ENCODE results near the gene MGLL.
"Not testable (repeated sequence)": the region's sequence is repeated elsewhere in the genome, so short reads cannot be mapped to it uniquely, and the experiment has no call there.

Gene MGLL

DNA sequence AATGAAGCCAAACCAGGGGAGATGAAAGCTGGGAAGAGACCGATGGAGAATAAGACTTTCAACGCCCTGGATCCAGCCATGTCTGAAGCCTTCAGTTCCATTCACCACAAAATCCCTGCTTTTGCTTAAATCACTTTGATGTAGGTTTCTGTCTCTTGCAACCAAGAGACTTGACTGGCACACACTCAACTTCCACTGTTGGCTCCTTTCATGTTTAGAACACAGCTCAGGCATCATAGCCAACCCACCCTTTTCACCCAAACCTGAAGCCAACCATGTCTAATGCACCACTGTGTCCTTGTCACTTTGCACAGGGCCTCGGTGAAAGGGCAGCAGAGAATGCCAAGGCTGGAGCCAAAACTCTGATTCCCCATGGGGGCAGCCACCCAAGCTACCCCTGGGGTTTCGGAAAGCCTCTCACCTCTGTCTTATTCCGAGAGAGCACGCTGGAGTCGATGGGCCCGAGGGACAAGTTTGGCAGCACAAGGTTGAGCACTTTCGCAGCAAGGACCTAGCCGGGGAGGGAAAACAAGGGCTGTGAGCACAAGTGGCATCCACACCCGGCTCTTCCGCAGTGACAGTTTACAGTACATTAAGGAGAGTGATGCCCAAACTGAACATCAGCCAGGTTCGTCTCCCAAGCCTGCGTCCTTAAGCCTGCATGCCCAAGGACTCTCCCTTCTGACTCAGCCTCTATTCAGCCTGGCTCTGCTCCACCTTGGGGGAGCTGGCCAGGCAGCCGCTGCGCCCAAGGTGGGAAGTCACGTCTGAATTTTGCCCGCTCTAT is 112.0 kb downstream of the MGLL start:
- Mint-ChIP-seq H3K36me3 (ENCODE audit: insufficient read depth) (no peaks in the 10 kb centered on the region), H3K4me3 (no peak overlapping the region), H3K9me3 (no peaks in the 10 kb centered on the region), H3K27me3 (peaks cover 27% of the 10 kb centered on the region), H3K27ac (ENCODE audit: low read depth) (no peak overlapping the region), H3K4me1 (no peaks in the 10 kb centered on the region)
- DNase-seq (ENCODE audit: low spot score in 2 of 2) (no peak), ATAC-seq (replicated peaks; ENCODE audit: extremely low read depth, poor library complexity, severe bottlenecking) (no peak)

DNA sequence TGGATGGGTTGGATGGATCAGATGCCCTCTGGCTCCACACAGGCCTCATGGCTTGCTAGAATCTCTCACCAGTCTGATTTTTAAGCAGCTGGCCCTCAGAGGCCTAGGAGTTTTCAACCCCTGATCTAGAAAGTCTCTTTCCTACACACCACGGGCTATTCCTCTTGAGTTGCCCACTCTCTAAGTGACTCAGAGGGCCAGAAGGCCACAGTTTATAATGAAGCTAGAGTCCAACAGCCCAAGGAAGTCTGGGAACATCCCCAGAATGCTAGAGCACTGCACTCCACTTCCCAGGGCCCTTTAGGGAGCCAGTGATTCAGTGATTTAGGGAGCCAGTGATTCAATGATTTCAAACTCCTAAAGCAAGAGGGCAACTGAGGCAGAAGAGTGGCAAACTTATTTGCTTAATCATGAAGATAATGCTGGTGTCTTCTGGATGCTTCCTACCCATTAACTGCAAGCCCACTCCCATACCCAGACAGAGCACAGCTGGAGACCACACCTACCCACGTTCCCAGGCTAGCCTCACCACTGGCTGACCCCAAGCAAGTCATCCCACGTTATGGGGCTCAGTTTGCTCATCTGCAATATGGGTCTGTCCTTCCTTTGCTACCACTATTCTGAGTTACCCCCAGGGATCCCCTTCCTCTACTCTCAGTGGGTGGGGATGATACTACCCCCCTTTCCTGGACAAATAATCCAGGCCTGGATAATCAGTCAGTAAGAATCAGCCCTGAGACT is 112.8 kb downstream of the MGLL start:
- no peak for ATAC-seq (replicated peaks; ENCODE audit: extremely low read depth, poor library complexity, severe bottlenecking)
- H3K36me3 Mint-ChIP-seq (ENCODE audit: insufficient read depth): no peaks in the 10 kb centered on the region
- H3K9me3 Mint-ChIP-seq: peaks cover 5% of the 10 kb centered on the region
- H3K4me3 Mint-ChIP-seq: no peak overlapping the region
- DNase-seq (ENCODE audit: low spot score in 2 of 2): no peak
- H3K27ac Mint-ChIP-seq (ENCODE audit: low read depth): no peak overlapping the region
- no peaks in the 10 kb centered on the region for H3K4me1 Mint-ChIP-seq
- peaks cover 19% of the 10 kb centered on the region for H3K27me3 Mint-ChIP-seq

DNA sequence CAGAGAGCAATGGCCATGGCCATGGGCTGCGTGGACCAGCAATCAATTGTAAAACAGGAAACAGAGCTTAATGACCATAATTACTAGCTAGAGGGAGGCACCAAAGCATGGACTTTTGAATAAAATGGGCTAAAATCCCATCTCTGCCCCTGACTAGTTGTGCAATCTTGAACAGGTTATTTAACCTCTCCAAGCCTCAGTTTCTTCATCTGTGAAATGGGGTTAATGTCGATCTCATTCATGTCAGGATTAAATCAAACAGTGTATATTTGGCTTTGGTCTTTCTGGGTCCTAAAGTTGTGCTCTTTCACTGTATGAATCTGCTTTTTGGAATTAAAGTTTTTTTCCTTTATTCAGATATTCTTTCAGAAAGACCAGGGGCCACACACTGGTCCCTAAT is 113.5 kb downstream of the MGLL start:
- DNase-seq (ENCODE audit: low spot score in 2 of 2) (no peak), ATAC-seq (replicated peaks; ENCODE audit: extremely low read depth, poor library complexity, severe bottlenecking) (no peak)
- no peaks in the 10 kb centered on the region for H3K36me3 Mint-ChIP-seq (ENCODE audit: insufficient read depth)
- no peaks in the 10 kb centered on the region for H3K4me1 Mint-ChIP-seq
- no peak overlapping the region for H3K27ac Mint-ChIP-seq (ENCODE audit: low read depth)
- H3K27me3 Mint-ChIP-seq: peaks cover 18% of the 10 kb centered on the region
- H3K4me3 Mint-ChIP-seq: no peak overlapping the region
- H3K9me3 Mint-ChIP-seq: peaks cover 8% of the 10 kb centered on the region

DNA sequence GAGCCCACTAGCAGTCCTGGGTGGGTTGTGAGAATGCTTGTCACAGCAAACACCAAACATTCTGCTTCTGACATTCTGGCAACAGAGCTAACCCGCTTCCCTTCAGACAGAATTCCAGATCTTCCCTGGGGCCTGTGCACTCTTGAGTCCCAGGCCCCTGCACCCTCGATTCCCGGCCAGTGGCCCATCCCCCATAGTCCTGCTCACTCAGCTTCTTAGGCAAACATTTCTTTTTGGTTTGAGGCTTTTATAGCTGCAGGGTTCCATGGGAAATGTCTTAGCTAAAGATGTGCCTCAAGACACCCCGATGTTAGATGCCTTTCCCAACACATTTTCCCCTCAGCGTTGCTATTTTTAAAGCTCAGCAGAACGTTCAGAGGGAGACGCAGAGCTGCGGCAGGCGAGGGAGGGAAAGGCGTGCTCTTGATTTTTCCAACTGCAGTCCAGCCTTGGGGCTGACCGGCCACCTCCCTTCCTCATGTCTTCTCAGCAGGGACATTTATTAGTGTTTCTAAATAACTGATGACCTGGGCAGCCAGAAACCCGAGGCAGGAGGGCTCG is 114.4 kb downstream of the MGLL start:
- ATAC-seq (replicated peaks; ENCODE audit: extremely low read depth, poor library complexity, severe bottlenecking) (no peak), DNase-seq (ENCODE audit: low spot score in 2 of 2) (no peak)
- peaks cover 12% of the 10 kb centered on the region for H3K9me3 Mint-ChIP-seq
- no peak overlapping the region for H3K4me3 Mint-ChIP-seq
- no peaks in the 10 kb centered on the region for H3K36me3 Mint-ChIP-seq (ENCODE audit: insufficient read depth)
- no peak overlapping the region for H3K27ac Mint-ChIP-seq (ENCODE audit: low read depth)
- H3K27me3 Mint-ChIP-seq: peaks cover 22% of the 10 kb centered on the region
- H3K4me1 Mint-ChIP-seq: no peaks in the 10 kb centered on the region

DNA sequence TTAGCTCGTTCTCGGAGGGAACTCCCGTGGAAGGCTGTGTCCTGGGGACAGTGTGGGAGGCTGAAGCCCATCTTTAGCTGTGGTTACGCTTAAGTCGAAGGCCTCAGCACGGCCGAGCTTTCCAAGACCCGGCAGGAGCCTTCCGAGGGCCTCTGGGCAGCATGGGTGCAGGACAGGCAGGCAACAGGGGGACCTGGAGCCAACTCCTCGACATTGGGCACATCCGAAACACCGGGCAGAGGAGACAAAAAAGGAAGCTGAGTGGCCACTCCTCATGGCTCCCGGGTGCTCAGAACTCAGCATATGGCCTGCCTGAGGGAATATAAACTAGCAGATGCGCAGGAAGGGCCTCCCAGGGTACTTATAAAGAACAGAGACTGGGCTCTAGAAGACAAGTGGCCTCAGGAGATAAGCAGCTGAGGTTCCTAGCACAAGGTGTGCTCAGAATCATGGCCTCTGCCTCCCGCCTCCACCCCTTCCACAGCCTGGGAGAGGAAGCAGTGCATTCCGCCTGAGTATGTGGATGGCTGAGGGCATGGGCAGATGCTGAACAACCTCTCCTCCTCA is 115.4 kb downstream of the MGLL start:
- Mint-ChIP-seq H3K4me3 (no peak overlapping the region), H3K36me3 (ENCODE audit: insufficient read depth) (no peaks in the 10 kb centered on the region), H3K4me1 (no peaks in the 10 kb centered on the region), H3K27ac (ENCODE audit: low read depth) (no peak overlapping the region), H3K27me3 (peaks cover 16% of the 10 kb centered on the region), H3K9me3 (peaks cover 12% of the 10 kb centered on the region)
- DNase-seq (ENCODE audit: low spot score in 2 of 2) (no peak), ATAC-seq (replicated peaks; ENCODE audit: extremely low read depth, poor library complexity, severe bottlenecking) (no peak)

DNA sequence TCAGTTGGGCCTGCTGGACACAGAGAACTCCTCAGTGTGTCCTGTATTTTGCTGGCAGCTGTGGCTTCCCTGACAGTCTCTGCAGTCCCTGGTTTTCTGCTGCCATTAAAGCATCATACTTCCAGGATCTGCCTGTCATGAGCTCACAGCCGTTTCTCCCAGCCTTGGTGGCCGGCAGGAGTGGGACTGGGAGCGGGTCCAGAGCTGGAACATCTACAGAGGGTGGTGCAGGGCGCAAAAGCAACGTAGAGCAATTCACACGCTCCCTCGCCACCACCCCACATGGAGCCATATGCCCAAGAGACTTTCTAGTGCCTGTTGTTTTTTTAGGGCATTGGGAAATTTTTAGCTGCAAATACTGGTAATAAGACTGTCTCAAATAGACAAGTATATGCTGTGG is 116.0 kb downstream of the MGLL start:
- Mint-ChIP-seq H3K27ac (ENCODE audit: low read depth) (no peak overlapping the region), H3K27me3 (peaks cover 16% of the 10 kb centered on the region), H3K4me1 (no peaks in the 10 kb centered on the region), H3K36me3 (ENCODE audit: insufficient read depth) (no peaks in the 10 kb centered on the region), H3K4me3 (no peak overlapping the region), H3K9me3 (peaks cover 12% of the 10 kb centered on the region)
- DNase-seq (ENCODE audit: low spot score in 2 of 2) (no peak), ATAC-seq (replicated peaks; ENCODE audit: extremely low read depth, poor library complexity, severe bottlenecking) (no peak)

DNA sequence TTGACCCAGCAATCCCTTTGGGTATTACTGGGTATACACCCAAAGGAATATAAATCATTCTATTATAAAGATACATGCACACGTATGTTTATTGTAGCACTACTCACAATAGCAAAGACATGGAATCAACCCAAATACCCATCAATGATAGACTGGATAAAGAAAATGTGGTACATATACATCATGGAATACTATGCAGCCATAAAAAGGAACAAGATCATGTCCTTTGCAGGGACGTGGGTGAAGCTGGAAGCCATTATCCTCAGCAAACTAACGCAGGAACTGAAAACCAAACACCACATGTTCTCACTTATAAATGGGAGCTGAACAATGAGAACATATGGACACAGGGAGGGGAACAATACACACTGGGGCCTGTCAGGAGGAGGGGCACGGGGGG is 117.5 kb downstream of the MGLL start:
- H3K4me1 Mint-ChIP-seq; H3K36me3 Mint-ChIP-seq (ENCODE audit: insufficient read depth); DNase-seq (ENCODE audit: low spot score in 2 of 2); H3K27ac Mint-ChIP-seq (ENCODE audit: low read depth); H3K4me3 Mint-ChIP-seq; ATAC-seq (replicated peaks; ENCODE audit: extremely low read depth, poor library complexity, severe bottlenecking): not testable (repeated sequence)
- Mint-ChIP-seq H3K9me3 (peaks cover 12% of the 10 kb centered on the region), H3K27me3 (peaks cover 16% of the 10 kb centered on the region)

DNA sequence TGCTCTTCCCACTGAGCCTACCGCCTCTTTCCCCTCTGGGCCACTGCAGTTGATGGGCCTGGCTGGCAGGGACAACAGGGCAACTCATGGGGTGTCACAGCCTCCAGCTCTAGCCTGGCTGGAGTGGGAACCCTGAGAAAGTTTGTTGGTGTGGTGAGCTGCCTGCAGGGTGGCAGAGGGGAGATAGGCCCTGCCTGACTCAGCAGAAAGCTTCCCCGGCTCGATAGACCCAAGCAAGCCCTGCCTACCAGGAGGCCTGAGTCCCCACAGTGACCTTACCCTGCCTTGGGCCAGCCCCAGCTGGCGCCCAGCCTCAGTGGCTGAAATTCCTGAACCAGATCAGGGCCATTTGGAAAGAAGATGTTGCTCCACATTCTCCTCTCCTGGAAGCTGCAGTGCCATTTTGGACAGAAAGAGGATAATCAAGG is 120.2 kb downstream of the MGLL start:
- Mint-ChIP-seq H3K9me3 (peaks cover 12% of the 10 kb centered on the region), H3K27me3 (peaks cover 16% of the 10 kb centered on the region), H3K27ac (ENCODE audit: low read depth) (no peak overlapping the region), H3K36me3 (ENCODE audit: insufficient read depth) (peaks cover 2% of the 10 kb centered on the region), H3K4me1 (peaks cover 5% of the 10 kb centered on the region), H3K4me3 (no peak overlapping the region)
- ATAC-seq (replicated peaks; ENCODE audit: extremely low read depth, poor library complexity, severe bottlenecking): no peak
- no peak for DNase-seq (ENCODE audit: low spot score in 2 of 2)

DNA sequence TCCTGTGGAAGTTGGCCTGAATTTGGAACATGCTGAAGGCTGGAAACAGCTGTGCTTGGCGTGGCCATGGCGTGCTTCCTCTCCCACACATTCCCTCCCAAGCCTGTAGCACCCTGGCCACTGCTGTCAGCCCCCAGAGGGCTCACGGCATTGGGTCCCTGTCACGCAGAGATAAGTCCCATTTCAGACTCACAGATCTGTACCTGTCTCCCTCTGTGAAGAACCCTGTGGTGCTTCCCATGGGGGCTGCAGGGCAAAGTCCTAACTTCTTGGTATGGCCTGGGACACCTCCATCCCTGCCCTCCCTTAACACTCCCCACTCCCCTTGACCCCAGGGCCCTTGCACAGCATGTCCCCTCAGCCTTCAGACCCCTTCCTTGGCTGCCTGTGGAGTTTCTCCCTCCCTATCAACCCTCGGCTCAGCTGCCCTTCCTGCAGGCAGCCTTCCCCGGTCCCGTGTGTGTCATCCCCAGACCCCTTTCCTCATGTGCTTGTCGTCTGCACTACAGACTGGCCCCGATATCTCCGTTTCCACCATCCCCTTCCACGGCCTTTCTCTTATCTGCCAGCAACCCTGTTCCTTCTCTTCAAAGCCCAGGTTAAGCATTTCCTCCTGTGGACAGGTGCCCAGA is 120.9 kb downstream of the MGLL start:
- H3K27me3 Mint-ChIP-seq: peaks cover 16% of the 10 kb centered on the region
- H3K36me3 Mint-ChIP-seq (ENCODE audit: insufficient read depth): peaks cover 2% of the 10 kb centered on the region
- no peak overlapping the region for H3K27ac Mint-ChIP-seq (ENCODE audit: low read depth)
- H3K9me3 Mint-ChIP-seq: peaks cover 12% of the 10 kb centered on the region
- no peak for DNase-seq (ENCODE audit: low spot score in 2 of 2)
- H3K4me3 Mint-ChIP-seq: no peak overlapping the region
- no peak for ATAC-seq (replicated peaks; ENCODE audit: extremely low read depth, poor library complexity, severe bottlenecking)
- H3K4me1 Mint-ChIP-seq: peaks cover 5% of the 10 kb centered on the region

DNA sequence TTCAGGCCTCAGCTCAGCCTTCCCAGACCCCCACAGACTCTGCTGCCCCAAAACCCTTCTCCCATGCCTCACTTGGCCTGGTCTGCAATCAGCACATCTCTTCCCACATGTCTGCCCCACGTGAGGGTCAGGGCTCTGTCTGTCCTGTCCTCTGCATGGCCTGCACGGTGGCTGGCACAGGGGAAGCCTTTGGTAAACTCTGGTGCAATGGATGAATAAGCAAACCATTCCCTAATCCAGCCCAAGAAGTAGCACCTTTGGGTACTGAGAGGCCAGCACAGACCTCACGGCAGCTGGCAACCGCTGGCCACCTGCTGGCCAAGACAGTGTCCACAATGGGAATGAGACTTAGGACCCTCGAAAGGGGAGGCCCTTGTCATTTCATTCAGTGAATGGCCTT is 121.9 kb downstream of the MGLL start:
- Mint-ChIP-seq H3K27ac (ENCODE audit: low read depth) (no peak overlapping the region), H3K9me3 (peaks cover 12% of the 10 kb centered on the region), H3K4me3 (no peak overlapping the region), H3K27me3 (peaks cover 16% of the 10 kb centered on the region), H3K36me3 (ENCODE audit: insufficient read depth) (peaks cover 2% of the 10 kb centered on the region), H3K4me1 (peaks cover 5% of the 10 kb centered on the region)
- no peak for ATAC-seq (replicated peaks; ENCODE audit: extremely low read depth, poor library complexity, severe bottlenecking)
- no peak for DNase-seq (ENCODE audit: low spot score in 2 of 2)

DNA sequence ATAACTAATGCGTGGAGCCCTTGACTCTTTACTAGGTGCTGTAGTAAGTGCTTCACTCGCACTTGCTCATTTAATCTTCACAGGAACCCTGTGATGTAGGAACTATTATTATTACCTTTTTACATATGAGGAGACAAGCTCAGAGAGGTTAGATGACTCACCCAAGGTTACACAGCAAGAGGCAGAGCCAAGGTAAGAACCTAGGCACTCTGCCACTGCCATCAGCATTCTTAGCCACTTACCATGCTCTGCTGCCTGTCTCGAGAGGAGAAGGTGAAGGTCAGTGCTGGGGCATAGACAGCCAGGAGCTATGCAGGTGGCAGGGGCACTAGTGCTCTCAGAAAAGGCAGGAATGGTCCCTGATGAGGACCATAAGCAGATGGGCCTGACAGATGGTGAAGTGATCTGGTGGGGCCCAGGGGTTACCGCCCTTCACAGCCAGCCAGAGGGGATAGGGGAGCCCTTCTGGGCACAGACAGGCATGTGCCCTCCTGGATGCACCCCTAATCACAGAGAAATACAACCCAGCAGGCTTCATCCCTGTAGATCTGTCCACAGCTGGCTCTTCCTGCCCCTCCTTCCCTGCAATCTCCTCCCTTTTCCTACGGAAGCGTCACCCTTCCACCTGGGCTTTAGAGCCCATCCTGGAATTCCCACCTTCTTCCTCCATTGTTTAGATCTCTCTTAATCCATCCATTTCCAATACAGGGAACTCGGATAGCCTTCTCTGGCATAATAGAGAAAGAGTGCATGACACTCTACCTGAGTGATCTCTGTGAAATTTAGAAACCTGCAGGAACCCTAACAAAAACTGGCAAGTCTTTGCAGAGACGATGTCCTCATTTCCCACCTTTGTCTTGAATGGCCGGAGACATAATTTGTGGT is 122.7 kb downstream of the MGLL start:
- ATAC-seq (replicated peaks; ENCODE audit: extremely low read depth, poor library complexity, severe bottlenecking) (no peak), DNase-seq (ENCODE audit: low spot score in 2 of 2) (no peak)
- Mint-ChIP-seq H3K27me3 (peaks cover 16% of the 10 kb centered on the region), H3K4me1 (peaks cover 5% of the 10 kb centered on the region), H3K27ac (ENCODE audit: low read depth) (no peak overlapping the region), H3K36me3 (ENCODE audit: insufficient read depth) (peaks cover 2% of the 10 kb centered on the region), H3K9me3 (peaks cover 8% of the 10 kb centered on the region), H3K4me3 (no peak overlapping the region)
